Stimulated activated CD4-positive, alpha-beta T cell treated with anti-CD3 and anti-CD28 coated beads, Interleukin-1b, Interleukin-23, amount 100 ng/mL, for 4 hours (primary cell): ENCODE measurements around the gene STPG2.
"Not testable (repeated sequence)": the region's sequence is repeated elsewhere in the genome, so short reads cannot be mapped to it uniquely, and the experiment has no call there.

ENCODE experiments used
- DNase-seq, 2 donors: peaks; one replicate each; pipeline ENCODE4 v3.0.0-alpha.2; 2020; ENCODE audit warnings: low read depth in 2 of 2

STPG2 gene

DNA sequence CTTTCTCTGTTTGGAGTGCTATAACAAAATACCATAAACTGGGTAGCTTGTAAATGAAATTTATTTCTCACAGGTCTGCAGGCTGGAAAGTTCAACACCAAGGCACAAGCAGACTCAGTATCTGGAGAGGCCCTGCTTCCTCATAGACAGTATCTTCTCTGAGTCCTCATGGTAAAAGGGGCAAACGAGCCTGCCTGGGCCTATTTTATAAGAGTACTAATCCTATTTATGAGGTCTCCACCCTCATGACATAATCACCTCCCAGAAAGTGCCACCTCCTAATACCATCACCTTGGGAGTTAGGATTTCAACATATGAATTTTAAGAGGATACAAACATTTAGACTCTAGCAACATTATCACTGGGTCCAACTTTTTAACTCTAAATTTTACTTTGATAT, 200.3 kb downstream of the STPG2 start:
- no peak for DNase-seq

- no peak for DNase-seq
These were observed 201.1 kb downstream of the STPG2 start for GRCh38 chr4:97942137-97942536.

DNA sequence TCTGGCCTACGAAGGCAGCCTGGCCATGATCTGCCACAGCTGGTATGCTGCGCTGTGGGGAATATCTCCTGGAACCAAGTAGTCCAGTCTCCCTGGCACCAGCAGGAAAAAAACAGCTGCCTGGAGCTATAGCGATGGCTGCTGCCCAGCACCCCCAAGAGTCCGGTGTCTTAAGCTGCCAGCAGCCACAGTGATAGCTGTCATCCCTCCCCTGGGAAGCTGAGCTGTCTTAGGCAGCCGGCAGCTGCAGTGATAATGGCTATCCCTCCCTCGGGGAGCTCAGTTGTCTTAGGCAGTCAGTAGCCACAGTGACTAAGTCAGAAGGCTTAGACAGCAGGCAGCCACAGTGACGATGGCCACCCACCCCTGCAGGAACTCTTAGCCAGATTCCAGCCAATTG, 205.1 kb downstream of the STPG2 start:
- DNase-seq, result no peak

DNA sequence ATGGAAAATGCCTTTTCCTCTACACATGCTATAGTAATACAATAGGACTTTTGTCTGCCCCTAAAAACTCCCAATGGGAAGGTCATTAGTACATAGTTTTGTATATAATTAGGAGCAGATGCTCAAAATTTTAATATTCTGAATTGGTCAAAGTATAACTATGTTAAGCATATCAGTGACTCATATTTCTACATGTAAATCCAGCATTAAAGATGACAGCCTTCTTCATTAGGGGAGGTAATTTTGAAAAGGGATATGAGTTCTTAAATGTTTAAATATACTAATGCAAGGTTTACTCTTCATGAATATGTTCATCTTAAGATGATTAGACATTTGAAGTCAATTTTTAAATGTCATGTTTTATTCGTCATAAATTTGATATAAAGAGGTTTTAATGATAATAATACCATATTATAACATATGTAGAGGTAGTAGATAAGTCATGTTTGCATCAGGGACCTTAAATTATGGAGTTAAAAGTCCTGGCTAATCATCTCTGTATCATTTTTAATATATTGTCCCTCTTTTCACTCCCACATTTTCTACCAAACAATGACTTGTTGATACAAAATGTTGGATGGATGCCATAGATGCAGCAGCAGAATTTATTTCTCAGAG, 218.8 kb downstream of the STPG2 start:
- no peak for DNase-seq

DNA sequence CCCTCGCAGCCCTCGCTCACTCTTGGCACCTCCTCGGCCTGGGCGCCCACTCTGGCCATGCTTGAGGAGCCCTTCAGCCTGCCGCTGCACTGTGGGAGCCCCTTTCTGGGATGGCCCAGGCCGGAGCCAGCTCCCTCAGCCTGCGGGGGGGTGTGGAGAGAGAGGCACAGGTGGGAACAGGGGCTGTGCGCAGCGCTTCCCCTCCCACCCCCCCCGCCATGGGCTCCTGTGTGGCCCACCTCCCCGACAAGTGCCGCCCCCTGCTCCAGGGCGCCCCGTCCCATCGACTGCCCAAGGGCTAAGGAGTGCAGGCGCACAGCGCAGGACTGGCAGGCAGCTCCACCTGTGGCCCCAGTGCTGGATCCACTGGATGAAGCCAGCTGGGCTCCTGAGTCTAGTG, 220.2 kb downstream of the STPG2 start:
- DNase-seq, result no peak

GRCh38 chr4:97917115-97917514, 226.2 kb downstream of the STPG2 start:
- no peak for DNase-seq

DNA sequence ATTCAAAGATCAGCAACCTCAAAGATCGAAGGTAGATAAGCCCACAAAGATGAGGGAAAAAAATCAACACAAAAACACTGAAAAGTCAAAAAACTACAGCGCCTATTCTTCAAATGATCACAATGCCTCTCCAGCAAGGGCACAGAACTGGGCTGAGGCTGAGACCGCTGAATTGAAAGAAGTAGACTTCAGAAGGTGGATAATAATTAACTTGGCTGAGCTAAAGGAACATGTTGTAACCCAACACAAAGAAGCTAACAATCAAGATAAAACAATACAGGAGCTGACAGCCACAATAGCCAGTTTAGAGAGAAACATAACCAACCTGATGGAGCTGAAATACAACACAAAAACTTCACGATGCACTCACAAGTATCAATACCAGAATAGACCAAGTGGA, 231.1 kb downstream of the STPG2 start:
- no peak for DNase-seq

DNA sequence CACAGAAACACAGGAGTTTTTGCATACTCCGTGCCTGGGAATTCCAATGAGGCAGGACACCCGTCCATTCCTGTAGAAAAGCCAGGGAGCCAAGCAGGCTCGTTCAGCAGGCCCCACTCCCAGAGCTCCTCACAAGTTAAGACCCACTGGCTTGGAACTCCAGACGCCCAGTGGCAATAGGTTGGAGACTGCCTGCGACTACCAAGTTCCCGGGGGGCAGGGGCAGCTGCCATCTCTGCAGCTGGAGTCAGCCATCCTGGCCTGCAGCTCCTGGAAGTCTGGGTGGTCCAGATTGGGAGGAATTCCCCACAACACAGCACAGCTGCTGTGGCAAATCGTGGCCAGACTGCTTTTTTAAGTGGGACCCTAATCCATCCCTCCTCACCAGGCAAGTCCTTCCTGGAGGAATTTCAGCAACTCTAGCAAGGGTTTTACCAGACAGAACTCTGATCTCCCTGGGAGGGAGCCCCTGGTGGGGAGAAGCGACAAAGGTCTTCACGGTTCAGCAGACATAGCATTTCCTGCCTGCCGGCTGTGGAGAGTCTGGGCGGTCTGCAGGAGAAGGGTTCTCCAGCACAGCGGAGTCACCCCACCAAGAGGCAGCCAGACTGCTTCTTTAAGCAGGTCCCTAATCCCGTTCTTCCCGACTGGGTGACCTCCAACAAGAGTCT, 231.9 kb downstream of the STPG2 start:
- no peak for DNase-seq

GRCh38 chr4:97910005-97910404, 233.3 kb downstream of the STPG2 start:
- no peak for DNase-seq

GRCh38 chr4:97903436-97904189, 239.7 kb downstream of the STPG2 start:
- not testable (repeated sequence) for DNase-seq

DNA sequence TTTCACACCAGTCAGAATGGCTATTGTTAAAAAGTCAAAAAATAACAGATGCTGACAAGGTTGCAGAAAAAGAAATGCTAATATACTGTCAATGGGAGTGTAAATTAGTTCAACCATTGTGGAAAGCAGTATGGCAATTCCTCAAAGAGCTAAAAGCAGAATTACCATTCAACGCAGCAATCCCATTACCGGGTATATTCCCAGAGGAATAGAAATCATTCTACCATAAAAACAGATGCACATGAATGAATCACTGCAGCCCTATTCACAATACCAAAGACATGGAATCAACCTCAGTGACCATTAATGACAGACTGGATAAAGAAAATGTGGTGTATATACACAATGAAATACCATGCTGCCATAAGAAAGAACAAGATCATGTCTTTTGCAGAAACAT, 243.0 kb downstream of the STPG2 start:
- no peak for DNase-seq

- DNase-seq, result no peak
These were observed 250.5 kb downstream of the STPG2 start for GRCh38 chr4:97892592-97893266.

DNA sequence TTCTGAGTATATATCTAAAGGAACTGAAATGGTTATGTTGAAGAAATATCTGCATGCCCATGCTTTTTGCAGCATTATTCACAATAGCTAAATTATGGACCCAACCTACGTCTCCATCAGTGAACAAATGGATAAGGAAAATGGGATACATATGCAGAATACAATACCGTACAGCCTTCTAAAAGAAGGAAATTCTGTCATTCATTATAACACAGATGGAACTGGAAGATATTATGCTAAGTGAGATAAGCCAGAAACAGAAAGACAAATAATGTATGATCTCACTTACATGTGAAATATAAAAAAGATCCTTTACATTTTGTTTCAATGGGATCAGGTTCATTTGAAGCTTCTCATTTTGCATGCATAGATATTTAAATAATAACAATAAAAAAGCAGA, 263.3 kb downstream of the STPG2 start:
- no peak for DNase-seq

DNA sequence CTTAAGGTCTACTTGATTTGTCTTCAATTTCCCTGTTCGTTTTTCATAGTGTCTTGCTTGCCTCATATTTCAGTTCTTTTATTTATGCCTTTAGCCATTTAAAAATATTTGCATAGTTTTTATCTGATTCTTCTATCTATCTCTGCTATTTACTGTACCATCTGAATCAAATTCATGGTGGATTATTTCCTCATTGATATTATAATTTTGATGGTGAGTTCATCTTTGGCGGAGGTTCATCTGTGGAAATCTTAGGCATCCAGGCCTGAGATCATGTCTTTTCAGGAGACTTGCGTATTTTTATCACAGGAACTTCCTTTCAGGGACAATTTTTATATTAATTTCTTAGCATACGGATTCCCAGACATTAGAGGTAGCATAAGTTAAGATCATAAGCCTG, 275.2 kb downstream of the STPG2 start:
- DNase-seq, result no peak

DNA sequence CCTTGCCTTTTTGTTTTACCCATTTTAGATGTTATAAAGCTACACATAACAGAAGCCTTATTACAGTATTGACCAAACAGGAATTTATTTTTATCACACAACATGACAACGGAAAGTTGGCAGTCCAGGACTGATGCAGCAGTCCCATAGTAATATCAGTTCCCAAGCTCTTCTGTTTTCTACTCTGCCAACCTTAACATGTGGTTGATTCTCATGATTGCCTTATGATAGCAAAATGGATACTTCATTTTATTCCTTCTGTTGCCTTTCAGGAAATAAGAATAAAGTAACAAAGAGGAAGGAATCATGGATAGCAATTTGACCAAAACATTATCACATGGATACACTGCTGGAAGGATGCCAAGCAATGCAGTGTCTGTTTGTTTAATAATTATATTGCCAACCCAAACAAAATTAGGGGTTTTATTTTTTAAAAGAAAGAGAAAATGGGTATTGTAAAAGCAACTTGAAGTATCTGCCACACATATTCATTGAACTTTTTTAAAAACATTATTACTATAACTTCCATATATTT, 275.7 kb downstream of the STPG2 start:
- no peak for DNase-seq

DNA sequence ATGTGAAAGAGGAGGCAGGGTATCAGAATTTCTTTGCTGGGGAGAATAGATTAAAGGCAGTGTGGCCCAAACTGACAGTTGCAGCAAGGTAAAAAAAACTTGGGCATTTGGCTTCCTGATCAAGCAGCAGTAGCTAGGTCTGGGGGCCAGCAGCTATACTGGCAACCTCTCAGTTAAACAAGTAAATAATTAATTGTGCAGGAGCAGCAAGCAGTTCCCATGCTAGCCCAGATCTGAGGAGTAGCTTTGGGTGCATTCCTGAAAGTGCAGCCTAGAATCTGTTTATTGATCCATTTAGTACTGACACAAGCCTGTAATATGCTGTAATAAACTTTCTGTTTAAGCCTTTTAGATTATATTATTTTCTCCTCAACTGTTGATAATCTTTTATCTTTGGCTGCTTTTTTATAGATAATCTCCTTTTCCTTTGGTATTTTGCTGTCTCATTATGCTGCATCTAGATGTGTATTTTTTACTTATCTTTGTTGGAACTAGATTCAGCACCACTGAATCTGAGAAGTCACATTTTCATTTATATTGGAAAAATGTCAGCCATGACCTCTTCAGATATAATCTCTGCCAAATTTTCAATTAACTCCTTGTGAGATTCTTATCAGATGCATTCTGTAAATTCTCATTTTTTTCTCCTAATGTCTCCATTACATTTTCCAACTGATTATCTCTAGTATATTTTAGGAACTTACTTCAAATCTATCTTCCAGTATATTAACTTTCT, 276.3 kb downstream of the STPG2 start:
- DNase-seq, result no peak

DNA sequence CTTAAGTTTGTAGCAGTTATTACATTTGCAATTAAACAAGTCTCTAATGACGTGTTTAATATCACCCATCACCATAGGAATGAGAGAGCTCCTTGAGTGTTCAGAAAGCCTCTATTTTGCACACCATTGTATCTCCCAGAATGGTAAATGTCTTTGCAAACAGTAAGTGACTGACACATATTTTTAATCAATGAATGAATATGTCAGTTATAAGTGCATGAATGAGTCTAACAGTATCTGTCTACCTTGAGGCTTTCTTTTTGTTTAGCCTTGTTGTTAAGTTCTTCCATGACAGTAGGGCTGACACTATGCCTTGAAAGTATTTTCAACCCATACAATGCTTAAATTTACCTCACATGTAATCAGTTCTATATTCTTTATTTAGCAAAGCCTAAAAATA, 292.2 kb downstream of the STPG2 start:
- DNase-seq, result no peak

- DNase-seq, result no peak
These were observed 297.5 kb downstream of the STPG2 start for GRCh38 chr4:97845758-97846157.

GRCh38 chr4:97841512-97841911, 301.8 kb downstream of the STPG2 start:
- DNase-seq, result no peak

DNA sequence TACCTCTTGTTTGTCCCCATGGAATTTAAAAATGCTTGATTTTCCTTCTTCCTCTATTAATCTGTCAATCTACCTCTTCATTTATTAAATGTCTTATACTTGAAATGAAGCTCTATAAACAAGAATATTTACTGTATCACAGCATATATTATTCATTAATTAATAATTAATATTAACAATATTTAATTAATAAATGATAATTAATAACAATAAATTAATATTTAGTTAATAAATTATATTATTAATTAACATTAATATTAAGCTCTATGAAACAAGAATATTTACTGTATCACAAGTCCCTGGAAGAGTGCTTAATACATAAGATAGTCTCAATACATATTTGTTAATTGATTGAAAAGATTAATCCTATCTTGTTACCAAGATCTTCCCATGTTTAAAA, 306.6 kb downstream of the STPG2 start:
- no peak for DNase-seq

GRCh38 chr4:97828646-97829045, 314.6 kb downstream of the STPG2 start:
- DNase-seq, result no peak

- no peak for DNase-seq
These were observed 324.0 kb downstream of the STPG2 start for GRCh38 chr4:97819294-97819693.
